Measurements from ENCODE around the gene HPS5.

Gene HPS5

DNA sequence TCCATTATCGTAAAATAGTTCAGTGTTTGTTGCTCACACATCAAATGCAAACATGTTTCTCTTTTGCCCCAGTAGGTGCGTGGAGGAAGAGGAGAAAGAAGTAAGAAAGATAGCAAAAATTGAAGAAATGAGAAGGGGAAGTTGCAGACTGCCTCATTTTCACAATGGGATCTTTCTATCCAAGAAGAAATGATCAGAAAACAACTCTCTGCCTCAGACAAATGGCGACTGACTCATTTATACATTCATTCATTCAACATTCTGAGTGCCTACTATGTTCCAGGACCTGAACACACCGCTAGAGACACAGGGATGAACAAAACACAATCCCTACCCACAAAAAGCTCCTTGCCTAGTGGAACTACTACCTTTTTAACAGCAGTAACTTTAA, 367 bp downstream of the HPS5 start:
- DNase-seq: no peak

DNA sequence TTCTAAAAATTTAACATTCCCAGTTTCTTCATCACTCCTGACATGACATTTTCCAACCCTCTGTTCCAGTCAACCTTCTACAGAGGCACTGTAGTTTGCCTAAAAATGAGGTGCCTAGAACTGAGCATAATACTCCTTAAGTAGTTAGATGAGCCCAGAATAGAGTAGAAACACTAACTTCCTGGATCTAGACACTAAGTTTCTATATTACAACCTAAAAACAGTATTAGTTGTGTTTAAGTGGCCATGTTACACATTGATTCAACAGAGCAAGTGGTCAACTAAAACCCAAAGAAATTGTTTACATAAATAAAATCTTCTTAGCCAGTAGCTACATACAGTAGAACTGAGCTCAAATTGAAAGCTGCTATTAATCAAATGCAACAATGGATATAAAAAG, 1.3 kb downstream of the HPS5 start:
- no peak for DNase-seq

DNA sequence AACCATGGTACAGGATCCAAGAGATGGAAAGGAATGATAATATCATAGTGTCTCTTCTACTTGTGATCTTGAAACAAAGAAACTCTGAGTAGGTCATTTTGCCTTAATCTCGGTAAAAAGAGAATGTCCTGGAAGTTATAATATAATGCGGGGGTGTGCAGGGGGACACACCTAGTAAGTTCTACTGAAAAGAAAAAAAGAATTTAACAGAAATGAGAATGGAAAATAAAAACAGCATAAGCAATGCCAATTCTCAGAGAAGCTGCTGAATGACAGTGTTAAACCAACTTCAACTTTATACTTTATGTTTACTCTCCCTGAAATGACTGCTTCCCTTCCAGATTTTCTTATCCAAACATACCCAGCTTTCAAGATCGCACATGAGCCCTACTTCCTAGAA, 2.0 kb downstream of the HPS5 start:
- DNase-seq: no peak

- DNase-seq: no peak
Observed at GRCh38 chr11:18317551-18317950, 4.4 kb downstream of the HPS5 start.

- DNase-seq: no peak
Observed at GRCh38 chr11:18315893-18316292, 6.0 kb downstream of the HPS5 start.

DNA sequence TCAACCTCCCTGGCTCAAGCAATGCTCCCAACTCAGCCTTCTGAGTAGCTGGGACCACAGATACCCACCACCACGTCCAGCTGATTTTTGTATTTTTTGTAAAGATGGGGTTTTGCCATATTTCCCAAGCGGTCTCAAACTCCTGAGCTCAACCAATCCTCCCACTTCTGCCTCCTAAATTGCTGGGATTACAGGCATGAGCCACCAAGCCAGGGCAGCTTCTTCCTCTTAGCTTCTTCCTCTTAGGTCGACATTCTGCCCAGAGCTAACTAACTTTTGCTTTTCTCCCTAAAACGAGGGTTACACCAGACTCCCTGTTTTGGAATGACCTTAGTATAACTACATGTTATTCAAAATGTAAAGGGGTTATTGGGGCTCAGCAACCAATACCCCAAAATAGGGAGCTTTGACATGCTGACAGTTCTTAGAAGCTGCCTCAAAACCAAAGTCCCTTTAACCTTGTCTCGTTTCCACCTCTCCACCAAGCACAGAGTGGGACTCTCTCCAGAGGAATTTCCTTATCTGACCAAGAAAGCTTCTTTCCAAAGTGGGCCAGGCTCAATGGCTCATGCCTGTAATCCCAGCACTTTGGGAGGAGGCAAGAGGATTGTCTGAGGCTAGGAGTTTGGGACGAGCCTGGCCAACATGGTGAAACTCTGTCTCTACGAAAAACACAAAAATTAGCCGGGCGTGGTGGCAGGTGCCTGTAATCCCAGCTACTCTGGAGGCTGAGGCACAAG, 7.0 kb downstream of the HPS5 start:
- DNase-seq: no peak

- DNase-seq: no peak
Observed at GRCh38 chr11:18313965-18314763, 7.8 kb downstream of the HPS5 start.

GRCh38 chr11:18312663-18313420, 9.1 kb downstream of the HPS5 start:
- DNase-seq: no peak

- DNase-seq: no peak
Observed at GRCh38 chr11:18312012-18312411, 9.9 kb downstream of the HPS5 start.

DNA sequence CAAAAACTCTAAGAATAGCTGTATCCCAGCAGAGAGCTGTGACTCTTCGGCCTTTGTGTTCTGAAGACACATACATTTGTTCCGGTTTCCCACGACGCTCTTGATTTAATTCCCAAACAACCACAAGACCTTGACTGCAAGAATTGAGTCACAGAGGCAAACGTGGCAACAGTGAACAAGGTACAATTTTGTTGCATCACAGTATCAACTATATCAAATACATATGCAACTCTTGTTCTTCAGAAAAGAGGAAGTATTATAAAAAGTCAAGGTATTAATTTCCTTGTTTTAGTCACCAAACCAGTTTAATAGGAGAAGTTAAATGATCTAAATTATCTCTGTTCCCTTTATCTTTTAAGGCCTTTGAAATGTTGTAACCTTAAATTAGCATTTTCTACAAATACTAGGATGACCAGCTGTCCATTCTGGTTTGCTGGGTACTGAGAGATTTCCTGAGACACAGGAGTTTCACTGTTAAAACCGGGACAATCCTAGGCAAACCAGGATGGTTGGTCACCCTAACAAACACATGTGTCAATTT, 11.1 kb downstream of the HPS5 start:
- no peak for DNase-seq

GRCh38 chr11:18309691-18310090, 12.2 kb downstream of the HPS5 start:
- DNase-seq: no peak

DNA sequence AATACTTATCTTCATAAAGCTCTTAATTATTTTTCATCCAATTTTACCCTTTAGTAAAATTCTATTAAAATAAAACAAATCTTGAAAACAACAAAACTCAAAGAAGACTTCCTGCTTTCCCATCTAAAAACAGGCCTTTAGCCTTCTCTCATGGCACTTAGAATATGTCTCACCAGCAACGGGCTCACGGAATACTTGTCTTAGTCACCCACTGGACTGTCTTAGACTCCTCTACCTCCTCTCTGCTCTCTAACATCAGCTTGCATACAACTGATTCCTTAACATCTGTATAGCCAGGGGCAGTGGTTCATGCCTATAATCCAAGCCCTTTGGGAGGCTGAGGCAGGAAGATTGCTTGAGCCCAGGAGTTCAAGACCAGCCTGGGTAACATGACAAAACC, 13.7 kb downstream of the HPS5 start:
- no peak for DNase-seq

- no peak for DNase-seq
Observed at GRCh38 chr11:18307461-18308139, 14.3 kb downstream of the HPS5 start.

DNA sequence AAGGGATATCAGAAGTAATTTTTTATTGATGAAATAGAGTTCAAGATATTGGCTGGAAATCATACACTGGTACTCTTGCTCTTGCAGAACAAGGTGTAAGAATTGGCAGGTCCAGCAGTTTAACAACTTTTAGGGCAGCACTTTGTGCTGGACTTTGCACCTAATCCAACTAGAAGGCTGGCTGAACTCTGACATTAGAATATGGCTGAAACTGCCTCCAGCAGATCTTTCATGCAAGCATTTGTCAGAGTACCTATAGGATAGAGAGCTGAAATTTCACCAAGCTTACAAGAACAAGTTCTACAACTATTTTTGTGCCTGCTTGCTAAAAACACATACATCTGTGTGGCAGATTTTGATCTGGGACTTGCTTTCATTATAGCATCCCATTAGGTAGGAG, 17.2 kb downstream of the HPS5 start:
- DNase-seq: no peak

- DNase-seq: no peak
Observed at GRCh38 chr11:18299721-18300120, 22.2 kb downstream of the HPS5 start.

DNA sequence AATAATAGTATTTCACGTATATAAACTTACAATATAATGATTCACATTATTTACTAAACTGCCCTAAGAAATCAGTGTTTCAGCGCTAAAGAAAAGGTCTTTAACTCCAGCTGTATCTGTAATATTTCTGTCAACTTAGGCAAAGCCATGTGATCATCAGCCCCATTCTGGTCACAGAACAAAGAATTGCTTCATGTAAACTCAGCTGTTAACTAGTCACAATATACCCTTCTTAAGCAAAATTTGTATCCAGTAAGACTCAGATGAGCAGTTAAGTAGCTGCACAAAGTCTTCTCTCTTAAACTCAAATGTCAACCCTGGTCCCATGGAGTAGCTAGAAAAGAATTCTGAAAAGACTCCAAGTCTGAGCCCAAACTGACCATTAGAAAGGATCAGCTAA, 26.6 kb downstream of the HPS5 start:
- DNase-seq: no peak

DNA sequence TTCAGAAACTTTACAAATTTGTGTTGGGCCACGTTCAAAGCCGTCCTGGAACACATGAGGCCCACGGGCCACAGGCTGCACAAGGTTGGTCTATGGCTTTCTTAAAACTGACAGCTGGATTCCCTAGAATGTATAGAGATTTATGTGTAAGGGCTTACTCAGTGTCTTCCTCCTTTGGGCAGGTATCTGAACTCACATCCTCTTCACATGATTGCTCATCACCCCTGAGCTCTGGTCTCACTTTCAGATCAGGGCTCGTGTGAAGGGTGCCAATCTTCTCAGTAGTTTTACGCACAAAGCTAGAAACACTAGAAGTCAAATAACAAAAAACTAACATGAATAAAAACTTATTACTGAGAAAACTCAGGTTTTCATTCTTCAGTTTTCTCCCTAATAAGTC, 27.1 kb downstream of the HPS5 start:
- DNase-seq: no peak

DNA sequence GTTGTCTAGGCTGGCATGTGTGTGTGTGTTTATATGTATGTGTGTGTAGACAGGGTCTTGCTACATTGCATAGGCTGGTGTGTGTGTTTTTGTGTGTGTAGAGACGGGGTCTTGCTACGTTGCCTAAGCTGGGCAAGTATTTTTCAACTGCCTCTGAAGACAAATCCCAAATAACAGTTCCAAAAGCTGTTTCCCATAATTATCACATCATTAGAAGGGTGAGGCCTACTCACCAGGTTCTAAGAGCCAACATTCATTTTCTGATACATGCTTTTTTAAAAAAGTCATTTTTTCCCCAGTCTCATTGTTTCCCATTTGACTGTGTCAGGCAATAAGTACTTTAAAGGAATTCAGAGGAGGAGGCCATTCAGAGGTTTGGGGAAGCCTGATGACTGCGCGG, 33.0 kb downstream of the HPS5 start:
- DNase-seq: no peak

DNA sequence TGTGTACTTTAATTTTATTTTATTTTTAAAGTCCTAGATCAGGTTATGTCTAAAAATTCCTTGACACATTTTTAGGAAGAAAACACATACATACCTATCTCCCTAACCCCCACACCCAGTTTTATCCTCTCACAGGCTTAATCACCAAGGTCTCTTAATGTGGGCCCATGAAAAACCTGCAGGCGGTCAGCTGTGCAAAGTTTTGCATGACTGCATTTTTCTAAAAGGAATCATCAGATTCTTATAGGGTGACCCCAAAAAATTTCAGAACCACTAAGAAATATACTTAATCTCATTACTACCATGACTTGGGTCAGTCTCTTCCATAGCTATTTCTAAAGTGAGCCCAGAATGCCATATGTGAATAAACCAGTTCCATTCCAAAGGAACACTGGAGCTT, 36.1 kb downstream of the HPS5 start:
- DNase-seq: no peak

DNA sequence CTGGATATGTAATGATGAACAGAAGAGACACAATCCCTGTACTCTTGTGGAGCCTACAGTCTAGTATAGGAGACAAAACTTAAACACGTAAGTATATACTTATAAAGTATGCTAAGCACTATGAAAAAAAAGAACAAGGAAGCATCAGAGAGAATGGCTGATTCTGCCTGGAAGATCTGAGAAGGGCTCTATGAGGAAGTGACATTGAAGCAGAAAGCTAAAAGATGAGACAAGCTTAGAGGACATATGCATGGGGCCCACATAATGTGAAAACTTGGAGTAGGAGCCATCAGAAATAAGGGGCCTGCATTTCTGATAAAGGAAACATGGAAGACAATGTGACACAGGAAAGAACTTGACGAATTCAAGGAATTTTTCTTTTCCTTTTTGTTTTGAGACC, 39.3 kb downstream of the HPS5 start:
- no peak for DNase-seq

DNA sequence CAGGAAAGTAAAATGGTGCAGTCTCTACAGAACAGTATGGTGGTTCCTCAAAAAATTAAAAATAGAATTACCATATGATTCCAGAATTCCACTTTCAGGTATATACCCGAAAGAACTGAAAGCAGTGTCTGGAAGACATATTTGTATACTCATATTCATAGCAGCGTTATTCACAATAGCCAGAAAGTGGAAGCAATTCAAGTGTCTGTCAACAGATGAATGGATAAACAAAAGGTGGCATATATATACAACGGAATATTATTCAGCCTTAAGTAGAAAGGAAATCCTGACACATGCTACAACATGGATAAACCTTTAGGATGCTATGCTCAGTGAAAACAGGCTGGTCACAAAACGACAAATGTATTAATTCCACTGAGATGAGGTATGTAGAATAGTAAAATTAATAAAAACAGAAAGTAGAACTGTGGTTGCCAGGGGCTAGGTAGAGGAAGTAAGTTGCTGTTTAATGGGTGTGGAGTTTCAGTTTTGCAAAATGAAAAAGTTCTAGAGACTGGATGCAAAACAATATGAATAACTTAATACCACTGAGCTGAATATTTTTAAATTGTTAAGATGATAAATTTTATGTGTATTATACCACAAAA, 41.4 kb downstream of the HPS5 start:
- DNase-seq: no peak
